CD14-positive monocyte (primary cell): ENCODE measurements around the gene RIPPLY3. TPM values are rescaled to one million over a fixed set of nuclear protein-coding genes. Genes with fewer than 3 reads are reported as not detected.
"Not testable (repeated sequence)": the region's sequence is repeated elsewhere in the genome, so short reads cannot be mapped to it uniquely, and the experiment has no call there.

ENCODE experiments used
- DNase-seq, 3 donors: peaks; one replicate each; pipeline ENCODE4 v3.0.0-alpha.2; 2011 to 2022
- H2AFZ ChIP-seq: 2 replicates; pipeline ENCODE4 v1.6.0; 2012; ENCODE audit warnings: mild to moderate bottlenecking, low read depth, low read length, inconsistent platforms; ENCODE audit not compliant: insufficient read depth, poor library complexity, severe bottlenecking
- H3K27ac ChIP-seq, 2 donors: 1 replicate in 1 of 2; 2 replicates in 1 of 2; pipeline ENCODE4 v1.5.1; 2012 to 2013; ENCODE audit warnings: low read length in 2 of 2, control low read depth in 1 of 2, inconsistent platforms in 1 of 2, low read depth in 1 of 2, mild to moderate bottlenecking in 1 of 2
- H3K27me3 ChIP-seq, 2 donors: one replicate each; pipeline versions ENCODE4 v1.6.0 to v1.6.1; 2011 to 2013; ENCODE audit warnings: low read length in 2 of 2; ENCODE audit not compliant: control insufficient read depth in 2 of 2, insufficient read depth in 2 of 2
- H3K36me3 ChIP-seq, 2 donors: replicated peaks in 1 of 2; 1 replicate in 1 of 2; 2 replicates in 1 of 2; pipeline versions ENCODE4 v1.5.1 to v1.6.1; 2012 to 2013; ENCODE audit warnings: low read length in 2 of 2, control low read depth in 1 of 2, inconsistent platforms in 1 of 2, mild to moderate bottlenecking in 1 of 2; ENCODE audit not compliant: insufficient read depth in 2 of 2, control insufficient read depth in 1 of 2
- H3K4me1 ChIP-seq, 2 donors: 1 replicate in 1 of 2; 2 replicates in 1 of 2; pipeline versions ENCODE4 v1.5.1 to v1.6.1; 2012 to 2013; ENCODE audit warnings: low read length in 2 of 2, control low read depth in 1 of 2, inconsistent platforms in 1 of 2, mild to moderate bottlenecking in 1 of 2, moderate library complexity in 1 of 2; ENCODE audit not compliant: insufficient read depth in 2 of 2, control insufficient read depth in 1 of 2
- H3K4me2 ChIP-seq: replicated peaks from 2 replicates; pipeline ENCODE3; 2012; ENCODE audit warnings: low read length, moderate library complexity, mild to moderate bottlenecking; ENCODE audit not compliant: poor library complexity, severe bottlenecking; ENCODE audit errors: extremely low read depth
- H3K4me3 ChIP-seq, 3 experiments: fragments of 200-600 bp in 1 of 3; sonication (generic) in 1 of 3; replicated peaks in 1 of 3; 1 replicate in 2 of 3; 2 replicates in 1 of 3; pipeline ENCODE4 v1.5.1; 2011 to 2013; ENCODE audit warnings: low read length in 3 of 3, mild to moderate bottlenecking in 3 of 3, control low read depth in 2 of 3, low read depth in 2 of 3, inconsistent platforms in 1 of 3, moderate library complexity in 1 of 3
- H3K79me2 ChIP-seq: 2 replicates; pipeline ENCODE4 v1.6.0; 2012; ENCODE audit warnings: mild to moderate bottlenecking, control low read depth, inconsistent platforms, low read length, moderate library complexity; ENCODE audit not compliant: insufficient read depth
- H3K9ac ChIP-seq: 2 replicates; pipeline ENCODE4 v1.6.0; 2017; ENCODE audit warnings: low read length, mild to moderate bottlenecking; ENCODE audit not compliant: insufficient read depth, poor library complexity, severe bottlenecking
- H3K9me3 ChIP-seq, 2 donors: replicated peaks in 1 of 2; 1 replicate in 1 of 2; 2 replicates in 1 of 2; pipeline versions ENCODE4 v1.5.1 to v1.6.1; 2012 to 2013; ENCODE audit warnings: low read length in 2 of 2, control low read depth in 1 of 2; ENCODE audit not compliant: control insufficient read depth in 1 of 2, insufficient read depth in 1 of 2
- H4K20me1 ChIP-seq: 2 replicates; pipeline ENCODE4 v1.6.0; 2012; ENCODE audit warnings: mild to moderate bottlenecking, low read length, control low read depth, moderate library complexity; ENCODE audit not compliant: insufficient read depth
- H3K27ac Mint-ChIP-seq, 7 donors: one replicate each; pipeline ENCODE4 v1.8.0; 2020; ENCODE audit warnings: mild to moderate bottlenecking in 7 of 7, mixed read lengths in 7 of 7, moderate library complexity in 6 of 7, inconsistent platforms in 2 of 7
- H3K27me3 Mint-ChIP-seq, 3 donors: one replicate each; pipeline ENCODE4 v1.8.0; 2021 to 2022; ENCODE audit warnings: low read depth in 3 of 3, mild to moderate bottlenecking in 3 of 3, mixed read lengths in 3 of 3, moderate library complexity in 3 of 3, inconsistent platforms in 1 of 3
- H3K36me3 Mint-ChIP-seq, 2 donors: one replicate each; pipeline ENCODE4 v1.8.0; 2020; ENCODE audit warnings: mixed read lengths in 2 of 2, inconsistent platforms in 1 of 2, mild to moderate bottlenecking in 1 of 2
- H3K4me1 Mint-ChIP-seq: one replicate; pipeline ENCODE4 v1.8.0; 2020; ENCODE audit warnings: mild to moderate bottlenecking, mixed read lengths
- H3K4me3 Mint-ChIP-seq, 2 donors: one replicate each; pipeline ENCODE4 v1.8.0; 2020; ENCODE audit warnings: mild to moderate bottlenecking in 2 of 2, mixed read lengths in 2 of 2, moderate library complexity in 1 of 2
- H3K9me3 Mint-ChIP-seq, 7 donors: one replicate each; pipeline ENCODE4 v1.8.0; 2020 to 2022; ENCODE audit warnings: mixed read lengths in 7 of 7, mild to moderate bottlenecking in 6 of 7, moderate library complexity in 6 of 7, inconsistent platforms in 2 of 7
- WGBS: methylation state at CpG from one replicate; pipeline ENCODE4 v1.1.5; 2013; ENCODE audit warnings: missing lambda C conversion rate; ENCODE audit not compliant: insufficient coverage; 5-methylcytosine and 5-hydroxymethylcytosine counted together
- intact Hi-C, 2 donors: fragments of 100-400 bp; cut with micrococcal nuclease; formaldehyde crosslinking; loops; one replicate each; pipeline versions ENCODE4 v1.15.0 to v1.15.1; 2023
- polyA plus RNA-seq, 3 donors: library from polyadenylated mRNA; depleted of rRNA in 1 of 3; unstranded in 2 of 3; stranded (reverse) in 1 of 3; fragments of 300-500 nt in 2 of 3; fragments of >200 nt in 1 of 3; fragmentation: Illumina TruSeq in 2 of 3; gene quantifications; 1 replicate in 2 of 3; 2 replicates in 1 of 3; pipeline ENCODE4 v1.2.3, GENCODE V29; 2012 to 2021
- TF ChIP-seq, protein P1 (sequence below): fragments of 200-600 bp; IDR thresholded peaks from one replicate; pipeline ENCODE4 v1.8.0; 2022; ENCODE audit warnings: antibody characterized with exemption, mild to moderate bottlenecking

The RIPPLY3 gene
- polyA plus RNA-seq, 3 donors: not detected

GRCh38 chr21:37001441-37001840, 5.1 kb upstream of the RIPPLY3 start:
- Histone ChIP-seq H3K4me1 (peaks cover 2 to 5% of the 10 kb centered on the region in 2 donors), H4K20me1 (no peaks in the 10 kb centered on the region), H2AFZ (no peak overlapping the region), H3K79me2 (no peaks in the 10 kb centered on the region), H3K4me2 (no peak overlapping the region), H3K9ac (no peak overlapping the region), H3K4me3 (no peak overlapping the region), H3K27ac (no peak overlapping the region), H3K36me3 (no peaks in the 10 kb centered on the region), H3K27me3 (peaks cover 8 to 21% of the 10 kb centered on the region in 2 donors), H3K9me3 (peaks cover 0 to 8% of the 10 kb centered on the region in 2 donors)
- TF ChIP-seq, protein P1, sequence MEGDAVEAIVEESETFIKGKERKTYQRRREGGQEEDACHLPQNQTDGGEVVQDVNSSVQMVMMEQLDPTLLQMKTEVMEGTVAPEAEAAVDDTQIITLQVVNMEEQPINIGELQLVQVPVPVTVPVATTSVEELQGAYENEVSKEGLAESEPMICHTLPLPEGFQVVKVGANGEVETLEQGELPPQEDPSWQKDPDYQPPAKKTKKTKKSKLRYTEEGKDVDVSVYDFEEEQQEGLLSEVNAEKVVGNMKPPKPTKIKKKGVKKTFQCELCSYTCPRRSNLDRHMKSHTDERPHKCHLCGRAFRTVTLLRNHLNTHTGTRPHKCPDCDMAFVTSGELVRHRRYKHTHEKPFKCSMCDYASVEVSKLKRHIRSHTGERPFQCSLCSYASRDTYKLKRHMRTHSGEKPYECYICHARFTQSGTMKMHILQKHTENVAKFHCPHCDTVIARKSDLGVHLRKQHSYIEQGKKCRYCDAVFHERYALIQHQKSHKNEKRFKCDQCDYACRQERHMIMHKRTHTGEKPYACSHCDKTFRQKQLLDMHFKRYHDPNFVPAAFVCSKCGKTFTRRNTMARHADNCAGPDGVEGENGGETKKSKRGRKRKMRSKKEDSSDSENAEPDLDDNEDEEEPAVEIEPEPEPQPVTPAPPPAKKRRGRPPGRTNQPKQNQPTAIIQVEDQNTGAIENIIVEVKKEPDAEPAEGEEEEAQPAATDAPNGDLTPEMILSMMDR: no peak
- Mint-ChIP-seq H3K4me3 (no peak overlapping the region), H3K27me3 (peaks cover 18 to 35% (median 19%) of the 10 kb centered on the region in 3 donors), H3K9me3 (peaks cover 0 to 10% (median 9%) of the 10 kb centered on the region in 7 donors), H3K27ac (no peak overlapping the region), H3K4me1 (peaks cover 9% of the 10 kb centered on the region), H3K36me3 (no peaks in the 10 kb centered on the region)
- intact Hi-C loops: no loop called here
- no peak for DNase-seq
- WGBS: no CpG with 5 or more reads among the region's 3 CpGs

- H2AFZ ChIP-seq, DNase-seq, H3K9ac ChIP-seq, H3K4me3 ChIP-seq, H3K4me2 ChIP-seq, H3K27ac ChIP-seq, H3K27ac Mint-ChIP-seq, H3K36me3 ChIP-seq, H3K4me3 Mint-ChIP-seq, H3K36me3 Mint-ChIP-seq, H3K79me2 ChIP-seq, intact Hi-C loops, H4K20me1 ChIP-seq: not testable (repeated sequence)
- WGBS: 94% methylated on average over 11 of the region's 12 CpGs
- peaks cover 0 to 16% (median 10%) of the 10 kb centered on the region in 7 donors for H3K9me3 Mint-ChIP-seq
- Histone ChIP-seq H3K9me3 (peaks cover 0 to 11% of the 10 kb centered on the region in 2 donors), H3K4me1 (peaks cover 6 to 13% of the 10 kb centered on the region in 2 donors), H3K27me3 (peaks cover 16 to 32% of the 10 kb centered on the region in 2 donors)
- H3K27me3 Mint-ChIP-seq: peaks cover 28 to 42% (median 30%) of the 10 kb centered on the region in 3 donors
- peaks cover 12% of the 10 kb centered on the region for H3K4me1 Mint-ChIP-seq
These were observed 3.7 kb upstream of the RIPPLY3 start for GRCh38 chr21:37002851-37003250.

- H3K36me3 ChIP-seq, H3K4me3 Mint-ChIP-seq, H4K20me1 ChIP-seq, H3K27ac ChIP-seq, H3K36me3 Mint-ChIP-seq, H3K27ac Mint-ChIP-seq, DNase-seq, H2AFZ ChIP-seq, H3K4me2 ChIP-seq, H3K9ac ChIP-seq, intact Hi-C loops, H3K79me2 ChIP-seq, H3K4me3 ChIP-seq: not testable (repeated sequence)
- H3K9me3 ChIP-seq: peaks cover 0 to 14% of the 10 kb centered on the region in 2 donors
- H3K27me3 ChIP-seq: peaks cover 22 to 43% of the 10 kb centered on the region in 2 donors
- Mint-ChIP-seq H3K27me3 (peaks cover 39 to 52% (median 40%) of the 10 kb centered on the region in 3 donors), H3K4me1 (peaks cover 12% of the 10 kb centered on the region), H3K9me3 (peaks cover 0 to 18% (median 10%) of the 10 kb centered on the region in 7 donors)
- H3K4me1 ChIP-seq: peaks cover 6 to 13% of the 10 kb centered on the region in 2 donors
- no CpG with 5 or more reads among the region's 3 CpGs for WGBS
These were observed 2.6 kb upstream of the RIPPLY3 start for GRCh38 chr21:37003917-37004316.
